NCI-H1436 (cell line): Measurements from ENCODE around the gene FASN.
"Not testable (repeated sequence)": the region's sequence is repeated elsewhere in the genome, so short reads cannot be mapped to it uniquely, and the experiment has no call there.

Experiments used
- DNase-seq: peaks from one replicate; lab custom pipeline; 2025; lab: John Stamatoyannopoulos, UW

FASN gene

GRCh38 chr17:82043507-82043906 is 54.5 kb downstream of the FASN start:
- DNase-seq = no peak

DNA sequence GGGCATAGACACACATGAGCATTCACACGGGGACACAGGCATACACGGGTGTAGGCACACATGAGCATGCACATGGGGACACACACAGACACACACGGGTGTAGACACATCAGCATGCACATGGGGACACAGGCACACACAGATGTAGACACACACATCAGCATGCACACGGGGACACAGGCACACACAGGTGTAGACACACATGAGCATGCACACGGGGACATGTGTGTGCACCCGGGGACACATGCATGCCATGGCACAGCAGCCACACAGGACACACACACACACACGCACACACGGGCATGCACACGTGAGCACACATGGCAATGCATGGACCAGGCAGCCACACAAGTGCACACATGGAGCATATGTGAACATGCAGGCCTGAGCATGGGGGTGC is 55.4 kb downstream of the FASN start:
- DNase-seq = no peak

DNA sequence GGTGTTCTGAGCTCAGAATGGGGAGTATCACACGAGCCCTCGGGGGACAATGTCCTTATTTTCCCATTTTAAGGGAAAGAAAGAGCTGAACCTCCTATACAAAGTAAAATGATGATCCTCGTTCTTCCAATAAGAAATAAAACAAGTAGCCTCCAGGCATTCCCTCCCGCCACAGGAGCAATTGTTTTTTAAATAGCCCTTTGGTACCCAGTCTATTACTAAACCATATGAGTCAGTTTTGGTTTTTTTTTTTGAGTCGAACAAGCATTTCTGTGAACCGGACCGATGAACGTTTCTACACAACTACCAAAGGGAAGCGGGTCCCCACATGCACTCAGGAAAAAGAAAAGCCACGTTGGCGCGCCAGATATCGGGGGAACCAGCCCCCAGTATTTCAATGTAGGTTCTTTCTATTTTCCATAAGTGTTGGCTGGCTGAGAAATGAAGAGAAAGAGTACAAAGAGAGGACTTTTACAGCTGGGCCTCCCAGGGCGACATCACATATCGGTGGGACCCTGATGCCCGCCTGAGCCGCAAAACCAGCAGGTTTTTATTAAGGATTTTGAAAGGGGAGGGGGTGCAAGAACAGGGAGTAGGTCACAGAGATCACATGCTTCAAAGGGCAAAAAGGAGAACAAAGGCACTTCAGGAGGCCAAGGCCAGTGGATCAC is 56.8 kb downstream of the FASN start:
- no peak for DNase-seq

GRCh38 chr17:82039695-82040299 is 58.2 kb downstream of the FASN start:
- DNase-seq = no peak

GRCh38 chr17:82038796-82039409 is 59.1 kb downstream of the FASN start:
- not testable (repeated sequence) for DNase-seq

DNA sequence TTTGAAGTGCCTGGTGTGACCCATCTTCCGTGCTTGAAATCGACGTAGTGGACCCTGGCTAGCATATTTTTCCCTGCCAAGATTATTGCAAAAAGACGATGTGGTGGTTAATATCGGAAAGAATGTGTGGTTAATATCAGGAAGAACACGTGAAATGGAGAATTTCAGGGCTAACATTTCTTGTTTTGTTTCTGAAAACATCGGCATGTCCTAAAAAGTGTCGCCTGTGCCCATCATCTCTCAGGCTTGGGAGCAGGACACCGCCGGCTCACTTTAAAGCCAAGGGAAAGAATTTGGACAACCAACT is 60.2 kb downstream of the FASN start:
- no peak for DNase-seq

DNA sequence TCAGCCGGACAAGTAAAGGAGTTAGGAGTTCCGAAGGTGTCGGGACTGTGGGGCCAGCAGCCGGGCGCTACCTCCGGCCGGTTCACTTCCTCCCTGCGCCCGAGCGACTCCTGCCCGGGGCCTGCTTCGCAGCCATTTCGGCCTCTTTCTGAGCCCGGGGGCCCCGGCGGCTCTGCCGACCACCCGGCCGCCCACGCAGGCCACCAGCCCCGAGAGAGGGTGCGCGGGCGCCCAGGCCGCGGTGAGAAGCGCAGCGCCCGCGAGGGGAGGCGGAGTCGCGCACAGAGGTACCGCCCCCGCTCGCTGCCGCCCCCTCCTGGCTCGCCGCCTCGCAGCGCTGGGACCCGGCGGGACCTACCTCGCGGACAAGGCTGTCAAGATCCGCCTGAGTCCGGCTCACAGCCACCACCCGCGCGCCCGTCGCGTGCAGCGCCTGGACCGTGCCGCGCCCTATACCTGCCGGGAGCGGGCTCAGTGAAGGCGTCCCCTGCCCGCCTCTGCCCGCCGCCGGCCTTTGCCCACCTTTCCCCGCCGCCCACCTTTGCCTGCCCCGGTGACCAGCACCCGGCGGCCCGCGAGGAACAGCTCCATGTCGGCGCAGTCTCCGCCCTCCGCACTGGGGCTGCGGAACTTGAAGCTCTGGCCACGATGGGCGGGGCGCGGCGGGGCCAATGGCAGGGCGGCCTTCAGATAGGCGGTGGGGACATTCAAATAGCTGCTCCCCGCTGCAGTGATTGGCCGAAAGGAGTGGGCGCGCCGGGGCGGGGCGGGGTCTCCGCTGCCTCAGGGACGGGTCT is 60.7 kb downstream of the FASN start, which contains the start of gene DCXR:
TSS of gene DCXR (minus strand) at position 606 of the 797 bp plus-strand sequence. CDS start at position 591, 15 bp downstream.
- DNase-seq = peak; percentile 99

DNA sequence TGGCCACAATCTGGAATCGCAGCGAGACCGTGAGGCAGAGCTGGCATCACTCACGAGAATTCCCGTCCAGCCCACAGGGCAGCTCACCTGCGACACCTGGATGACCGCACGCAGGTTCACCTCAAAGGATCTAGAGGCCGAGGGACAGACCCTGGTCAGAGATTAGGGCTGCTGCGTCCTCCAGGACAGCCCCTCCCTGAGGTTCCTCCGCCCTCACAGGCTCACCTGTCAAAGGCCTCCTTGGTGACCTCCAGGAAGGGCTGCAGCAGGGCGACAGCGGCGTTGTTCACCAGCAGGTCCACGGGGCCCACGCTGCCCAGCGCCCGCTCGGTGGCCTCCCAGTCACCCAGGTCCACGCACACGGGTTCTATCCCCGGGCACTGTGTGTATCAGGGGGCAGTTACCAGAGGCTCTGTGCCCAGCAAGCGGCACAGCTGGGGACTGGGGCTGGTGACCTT is 61.4 kb downstream of the FASN start:
- DNase-seq = no peak

DNA sequence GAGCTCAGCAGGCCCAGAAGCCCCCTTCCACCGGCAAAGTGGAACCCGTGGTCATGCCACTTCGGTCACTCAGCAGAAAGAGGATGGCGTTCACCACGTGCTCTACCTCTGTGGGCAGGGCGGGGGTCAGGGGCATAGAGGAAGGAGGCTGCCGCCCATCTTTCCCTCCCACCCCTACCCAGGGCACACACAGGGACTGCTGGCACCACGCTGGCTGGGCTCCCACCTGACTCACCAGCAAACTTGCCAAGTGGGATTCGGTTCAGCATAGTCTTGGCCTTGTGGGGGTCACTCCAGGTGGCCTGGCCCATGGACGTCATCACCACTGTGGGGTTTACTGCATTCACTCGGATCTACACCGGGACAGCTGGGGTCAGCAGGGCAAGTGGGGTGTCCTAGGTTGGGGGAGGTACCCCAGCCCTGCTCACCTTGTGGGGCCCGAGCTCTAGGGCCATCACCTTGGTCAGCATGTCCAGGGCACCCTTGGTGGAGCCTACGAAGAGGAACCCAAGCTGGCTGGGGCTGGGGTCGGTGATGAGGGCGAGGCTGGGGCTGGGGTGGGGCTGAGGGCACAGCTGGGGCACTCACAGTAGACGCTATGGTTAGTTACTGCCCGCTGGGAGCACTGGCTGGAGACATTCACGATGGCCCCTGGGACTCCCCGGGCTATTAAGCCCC is 61.9 kb downstream of the FASN start:
- no peak for DNase-seq

DNA sequence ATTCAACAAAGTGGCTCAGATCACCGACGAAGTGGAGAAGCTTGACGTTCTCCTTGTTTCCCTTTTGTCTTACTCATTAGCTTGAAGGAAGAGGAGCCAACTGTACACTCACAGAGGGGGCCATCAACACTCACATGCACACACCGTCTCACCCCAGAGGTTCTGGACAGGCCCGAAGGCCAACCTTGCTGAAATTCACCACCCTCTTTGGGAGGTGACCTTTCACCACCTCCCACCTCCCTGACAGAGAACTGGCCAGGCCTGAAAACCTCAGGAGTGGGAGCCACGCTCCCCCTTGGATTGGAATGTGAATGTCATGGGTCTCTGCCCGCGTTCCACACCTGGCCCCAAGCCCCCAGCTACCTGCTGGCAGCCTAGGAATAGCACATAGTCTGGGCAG is 62.5 kb downstream of the FASN start:
- DNase-seq = no peak

- no peak for DNase-seq
These were observed 63.5 kb downstream of the FASN start for GRCh38 chr17:82034371-82035011.

GRCh38 chr17:82033359-82034085 is 64.5 kb downstream of the FASN start:
- DNase-seq = no peak

DNA sequence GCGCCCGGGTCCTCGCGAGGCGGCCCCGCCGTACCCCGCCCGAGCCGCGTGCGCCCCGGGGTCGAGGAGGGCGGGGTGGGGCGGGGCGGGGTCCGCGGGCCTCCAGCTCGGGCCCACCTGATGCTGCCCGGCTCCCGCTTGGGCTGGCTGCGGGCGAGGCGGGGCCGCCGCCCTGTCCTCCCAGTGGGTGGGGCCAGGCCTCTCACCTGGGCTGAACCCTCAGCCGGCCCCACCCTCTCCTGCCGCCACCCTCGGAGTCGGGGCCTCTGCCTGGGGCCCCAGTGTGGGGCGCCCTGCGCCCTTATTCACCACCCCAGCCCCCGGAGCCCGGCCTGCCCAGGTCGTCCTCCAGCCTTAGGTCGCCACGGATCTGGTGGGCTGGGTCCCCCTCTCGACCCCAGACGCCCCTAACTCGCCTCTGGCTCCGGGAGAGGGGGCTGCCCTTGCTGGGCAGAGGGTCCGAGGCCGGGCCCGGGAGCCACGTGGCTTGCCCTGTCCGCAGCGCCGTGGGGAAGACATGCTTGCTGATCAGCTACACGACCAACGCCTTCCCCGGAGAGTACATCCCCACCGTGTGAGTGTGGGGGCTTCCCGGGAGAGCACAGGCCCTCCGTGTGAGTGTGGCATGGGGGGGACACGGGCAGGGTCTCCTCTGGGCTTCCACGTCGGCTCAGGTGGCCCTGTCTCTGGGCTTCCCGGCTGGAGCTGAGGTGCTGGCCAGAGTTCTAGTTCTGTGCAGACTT is 66.0 kb downstream of the FASN start:
- DNase-seq = peak; percentile 62

- peak; percentile 30 for DNase-seq
These were observed 66.6 kb downstream of the FASN start, which contains the start of gene RAC3 for GRCh38 chr17:82031303-82031884. RAC3 (plus strand) TSS chr17:82031678; CDS start chr17:82031762, 84 bp downstream.

DNA sequence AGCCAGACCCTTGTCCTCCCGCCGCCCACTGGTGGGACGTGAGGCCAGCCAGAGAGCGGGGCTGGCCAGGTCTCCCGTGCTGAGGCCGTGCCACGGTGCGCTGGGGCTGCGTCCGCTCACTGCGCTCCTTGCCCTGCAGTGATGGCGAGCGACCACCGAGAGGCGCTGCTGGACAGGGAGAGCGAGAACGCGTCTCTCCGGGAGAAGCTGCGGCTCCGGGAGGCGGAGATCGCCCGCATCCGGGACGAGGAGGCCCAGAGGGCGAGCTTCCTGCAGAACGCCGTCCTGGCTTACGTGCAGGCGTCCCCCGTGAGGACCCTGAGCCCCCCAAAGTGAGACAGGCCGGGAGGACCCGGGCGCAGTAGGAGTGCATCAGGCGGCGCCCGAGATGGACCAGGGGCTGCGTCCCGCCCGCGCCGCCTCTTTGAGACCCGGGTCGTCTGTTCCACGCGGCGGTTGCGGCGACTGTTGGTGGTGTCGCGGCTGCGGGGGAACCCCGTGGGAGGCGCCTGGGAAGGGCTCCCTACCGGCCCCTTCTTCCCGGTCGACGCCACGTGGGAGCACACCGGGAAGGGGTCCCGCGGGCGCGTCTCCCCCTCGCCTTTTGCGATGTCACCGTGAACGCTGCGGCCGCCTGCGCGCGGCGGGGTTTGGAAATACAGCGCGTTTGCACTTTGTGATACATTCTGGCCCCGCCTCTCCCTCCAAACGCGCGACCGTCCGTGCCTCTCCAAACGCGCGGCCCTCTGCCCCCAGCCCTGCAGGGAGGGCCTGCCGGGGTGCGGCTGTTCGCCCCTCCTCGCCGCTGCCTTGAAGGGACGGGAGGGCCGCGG is 67.3 kb downstream of the FASN start:
- peak; percentile 82 for DNase-seq

DNA sequence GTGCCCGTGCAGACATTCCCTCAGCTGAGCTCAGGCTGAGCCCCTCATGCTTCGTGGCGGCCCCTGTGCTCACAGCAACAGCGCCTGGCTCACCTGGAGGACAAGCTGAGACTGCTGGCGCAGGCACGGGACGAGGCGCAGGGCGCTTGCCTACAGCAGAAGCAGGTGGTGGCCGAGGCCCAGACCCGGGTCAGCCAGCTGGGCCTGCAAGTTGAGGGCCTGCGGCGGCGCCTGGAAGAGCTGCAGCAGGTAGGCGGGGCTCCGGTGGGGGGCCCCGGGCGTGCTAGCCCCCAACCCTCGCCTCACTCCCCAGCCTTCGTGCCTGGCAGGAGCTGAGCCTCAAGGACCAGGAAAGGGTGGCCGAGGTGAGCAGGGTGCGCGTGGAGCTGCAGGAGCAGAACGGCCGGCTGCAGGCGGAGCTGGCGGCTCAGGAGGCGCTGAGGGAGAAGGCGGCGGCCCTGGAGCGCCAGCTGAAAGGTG is 68.0 kb downstream of the FASN start:
- no peak for DNase-seq

GRCh38 chr17:82029391-82029790 is 68.6 kb downstream of the FASN start:
- no peak for DNase-seq

DNA sequence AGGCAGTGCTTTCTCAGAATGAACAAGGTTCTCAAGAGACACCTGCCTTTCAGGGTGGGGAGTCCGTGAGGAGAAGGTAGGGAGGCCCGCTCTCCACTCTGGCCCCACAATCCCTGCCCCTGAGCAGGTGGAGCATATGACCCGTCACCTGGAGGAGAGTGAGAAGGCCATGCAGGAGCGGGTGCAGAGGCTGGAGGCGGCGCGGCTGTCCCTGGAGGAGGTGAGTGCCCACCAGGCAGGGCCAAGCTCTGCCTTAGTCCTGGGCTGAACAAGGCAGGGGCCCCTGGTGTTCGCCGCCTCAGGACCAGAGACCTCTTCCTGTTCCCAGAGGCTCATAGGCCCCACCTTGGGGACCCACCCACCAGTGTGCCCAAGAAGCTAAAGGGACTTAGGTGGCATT is 69.1 kb downstream of the FASN start:
- DNase-seq = no peak
